GM23248 (cell line): ENCODE measurements around the gene FAR1.
"Not testable (repeated sequence)": the region's sequence is repeated elsewhere in the genome, so short reads cannot be mapped to it uniquely, and the experiment has no call there.

Experiments used
- EZH2 ChIP-seq: fragments of 200-600 bp; sonication (generic); IDR thresholded peaks from 2 replicates; pipeline ENCODE4 v1.6.1; 2018; ENCODE audit warnings: antibody characterized with exemption, mild to moderate bottlenecking; ENCODE audit not compliant: insufficient read depth, poor library complexity, severe bottlenecking
- EZH2phosphoT487 ChIP-seq: fragments of 200-600 bp; sonication (generic); IDR thresholded peaks from 2 replicates; pipeline ENCODE4 v1.6.1; 2018; ENCODE audit warnings: antibody characterized with exemption, moderate library complexity, mild to moderate bottlenecking, low read depth; ENCODE audit not compliant: insufficient read depth

DNA sequence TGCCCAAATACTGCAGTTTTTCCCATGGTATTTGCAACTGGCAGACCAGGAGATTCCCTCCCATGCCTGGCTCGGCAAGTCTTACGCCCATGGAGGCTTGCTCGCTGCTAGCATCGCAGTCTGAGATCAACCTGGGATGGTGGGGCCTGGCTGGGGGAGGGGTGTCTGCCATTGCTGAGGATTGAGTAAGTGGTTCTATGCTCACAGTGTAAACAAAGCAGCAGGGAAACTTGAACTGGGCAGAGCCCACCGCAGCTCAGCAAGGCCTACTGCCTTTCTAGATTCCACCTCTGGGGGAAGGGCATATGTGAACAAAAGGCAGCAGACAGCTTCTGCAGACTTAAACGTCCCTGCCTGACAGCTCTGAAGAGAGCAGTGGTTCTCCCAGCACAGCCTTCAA, 17.0 kb upstream of the FAR1 start:
- TF ChIP-seq EZH2, EZH2phosphoT487: not testable (repeated sequence)
